ENCODE measurements around the gene ZSCAN16.
A peak's percentile ranks its signal among the peaks of the same experiment; 100 is the strongest.
"Not testable (repeated sequence)": the region's sequence is repeated elsewhere in the genome, so short reads cannot be mapped to it uniquely, and the experiment has no call there.

Gene ZSCAN16

DNA sequence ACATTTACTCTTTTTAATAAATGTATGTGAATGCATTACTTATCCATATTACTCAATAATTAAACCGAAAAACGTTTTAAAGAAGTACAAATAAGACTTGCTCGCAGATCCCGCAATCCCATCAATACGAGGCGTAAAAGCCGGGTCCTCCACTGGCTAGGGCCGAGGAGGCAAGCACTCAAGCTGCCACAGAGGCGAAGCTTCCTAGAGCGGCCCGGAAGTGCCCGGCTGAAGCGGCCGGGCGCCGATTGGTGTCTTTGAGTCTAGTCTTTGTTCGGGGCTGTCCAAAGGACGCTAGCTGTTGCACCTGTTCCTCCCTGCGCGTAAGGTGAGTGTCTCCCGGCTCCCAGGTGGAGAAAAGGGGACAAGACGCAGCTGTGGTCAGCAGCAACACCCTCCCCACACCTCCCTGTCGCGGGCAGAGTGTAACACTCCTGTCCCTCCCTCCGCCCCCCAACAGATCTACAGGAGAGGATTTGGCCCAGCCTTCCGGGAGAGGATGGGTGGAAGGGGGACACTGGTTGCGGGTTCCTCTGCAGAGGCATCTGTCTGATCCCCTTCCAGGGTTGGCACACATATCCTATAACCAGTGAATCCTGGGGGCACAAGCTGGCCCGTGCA, at the start of gene ZSCAN16:
TSS of gene ZSCAN16 (plus strand) at position 260 of the 621 bp plus-strand sequence. CDS start 835 bp downstream, outside the sequence.
- peak; percentile 54 for DNase-seq (ENCODE audit: low read depth)

DNA sequence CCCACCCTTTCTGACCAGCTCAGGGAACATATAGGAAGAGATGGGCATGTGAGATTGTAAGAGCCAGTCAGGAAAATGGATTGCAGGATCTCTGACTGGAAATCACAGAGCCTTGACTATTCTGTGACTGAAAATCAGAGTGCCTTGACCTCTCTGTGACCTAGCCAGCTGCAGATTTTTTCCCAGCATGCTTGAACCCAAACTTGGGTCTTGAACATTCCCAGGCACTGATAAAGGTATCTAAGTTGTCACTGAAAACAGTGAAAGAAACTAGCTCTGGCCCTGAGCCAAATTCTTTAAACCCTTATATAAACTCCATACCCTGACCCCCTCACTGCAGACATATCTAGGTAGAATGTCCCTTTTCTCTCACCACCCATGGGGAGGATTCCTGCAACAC, 46.4 kb upstream of the ZSCAN16 start:
- DNase-seq (ENCODE audit: low read depth): no peak

DNA sequence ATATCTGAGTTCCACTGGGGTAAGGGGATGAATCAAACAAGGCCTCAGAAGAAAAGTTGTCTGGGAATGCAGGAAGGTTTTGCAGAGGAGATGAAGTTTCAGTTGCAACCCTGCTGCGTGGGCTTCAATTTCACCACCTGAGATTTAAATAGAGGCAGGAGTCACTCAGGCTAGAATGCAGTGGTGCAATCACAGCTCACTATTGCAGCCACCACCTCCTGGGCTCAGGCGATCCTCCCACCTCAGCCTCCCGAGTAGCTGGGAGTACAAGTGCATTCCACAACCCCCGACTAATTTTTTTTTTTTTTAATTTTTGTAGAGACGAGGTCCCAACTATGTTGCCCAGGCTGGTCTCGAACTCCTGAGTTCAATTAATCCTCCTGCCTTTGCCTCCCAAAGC, 45.6 kb upstream of the ZSCAN16 start:
- DNase-seq (ENCODE audit: low read depth): no peak

DNA sequence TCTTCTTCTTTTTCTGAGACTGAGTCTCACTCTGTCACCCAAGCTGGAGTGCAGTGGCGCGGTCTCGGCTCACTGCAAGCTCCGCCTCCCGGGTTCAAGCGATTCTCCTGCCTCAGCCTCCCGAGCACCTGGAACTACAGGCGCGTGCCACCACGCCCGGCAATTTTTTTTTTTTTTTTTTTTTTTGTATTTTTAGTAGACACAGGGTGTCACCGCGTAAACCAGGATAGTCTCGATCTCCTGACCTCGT, 44.1 kb upstream of the ZSCAN16 start, which contains the start of gene ZNF165:
TSS of gene ZNF165 (plus strand) at position 188 of the 250 bp plus-strand sequence. CDS start 4,913 bp downstream, outside the sequence.
- DNase-seq (ENCODE audit: low read depth): not testable (repeated sequence)

DNA sequence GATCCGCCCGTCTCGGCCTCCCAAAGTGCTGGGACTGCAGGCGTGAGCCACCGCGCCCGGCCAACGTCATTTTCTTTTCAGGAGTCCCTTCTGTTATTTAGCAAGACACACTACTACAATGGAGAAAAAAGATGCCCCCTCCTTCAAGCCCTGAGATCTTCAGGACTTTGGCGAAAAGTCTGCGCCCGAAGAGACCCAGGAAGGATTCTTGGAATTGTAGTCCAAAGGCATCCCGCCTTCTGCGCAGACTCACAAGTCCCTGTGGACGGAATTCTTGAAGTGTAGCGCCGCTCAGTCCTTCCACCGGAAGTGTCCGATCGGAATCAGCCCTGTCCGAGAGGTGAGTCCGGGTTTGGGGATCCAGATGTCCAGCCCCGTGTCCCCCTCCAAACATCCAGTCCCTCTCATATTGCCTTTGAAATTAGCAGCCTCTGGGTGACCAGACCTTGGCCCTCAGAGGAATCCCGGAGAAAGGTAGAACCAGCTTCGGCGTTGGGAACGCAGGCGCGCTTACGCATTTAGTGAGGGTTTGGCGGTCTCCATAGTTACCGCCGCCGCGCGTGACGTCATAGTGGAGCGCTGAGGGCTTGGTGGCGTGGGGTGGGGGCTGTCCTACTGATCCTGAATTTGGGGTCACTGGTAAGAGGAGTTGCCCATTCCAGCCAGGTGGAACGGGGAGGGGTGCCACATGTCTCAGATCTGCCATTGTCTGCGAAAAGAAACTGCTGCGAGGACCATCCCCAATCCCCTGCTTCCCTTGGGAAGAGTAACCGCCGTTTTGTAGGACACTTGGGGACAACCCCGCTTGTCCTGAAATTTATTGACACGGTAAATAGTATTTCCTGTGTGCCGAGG, 43.6 kb upstream of the ZSCAN16 start:
- DNase-seq (ENCODE audit: low read depth): peak; percentile 81

DNA sequence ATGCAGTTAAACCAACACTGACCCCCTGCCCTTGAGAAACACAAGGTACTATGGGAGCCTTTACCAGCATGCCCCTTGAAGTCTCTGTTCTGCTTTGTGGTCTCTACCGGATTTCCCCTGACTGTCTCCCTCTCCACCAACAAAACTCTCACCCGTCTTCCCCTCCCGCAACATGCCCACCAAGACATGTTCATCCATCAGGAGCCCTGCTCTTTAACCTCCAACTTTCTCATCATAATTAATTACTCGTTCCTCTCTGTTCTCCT, 43.0 kb upstream of the ZSCAN16 start:
- DNase-seq (ENCODE audit: low read depth): no peak

DNA sequence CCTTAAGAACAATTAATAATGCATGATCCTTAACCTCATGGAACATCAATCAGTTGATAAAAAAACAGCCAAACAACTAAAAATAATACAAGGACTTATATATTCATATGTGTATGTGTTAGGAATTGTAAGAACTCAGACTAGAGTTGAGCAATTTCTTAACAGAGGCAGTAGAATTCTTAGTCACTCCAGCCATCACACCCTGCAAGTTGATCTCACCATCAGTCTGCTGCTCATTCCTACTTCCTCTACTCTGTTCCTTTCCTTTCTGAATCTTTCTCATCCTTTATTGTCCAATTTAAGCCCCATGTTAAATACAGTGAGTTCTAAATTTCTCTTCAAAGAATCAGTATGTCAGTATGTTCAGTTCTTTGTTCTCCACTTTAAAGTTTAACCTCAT, 41.5 kb upstream of the ZSCAN16 start:
- no peak for DNase-seq (ENCODE audit: low read depth)

DNA sequence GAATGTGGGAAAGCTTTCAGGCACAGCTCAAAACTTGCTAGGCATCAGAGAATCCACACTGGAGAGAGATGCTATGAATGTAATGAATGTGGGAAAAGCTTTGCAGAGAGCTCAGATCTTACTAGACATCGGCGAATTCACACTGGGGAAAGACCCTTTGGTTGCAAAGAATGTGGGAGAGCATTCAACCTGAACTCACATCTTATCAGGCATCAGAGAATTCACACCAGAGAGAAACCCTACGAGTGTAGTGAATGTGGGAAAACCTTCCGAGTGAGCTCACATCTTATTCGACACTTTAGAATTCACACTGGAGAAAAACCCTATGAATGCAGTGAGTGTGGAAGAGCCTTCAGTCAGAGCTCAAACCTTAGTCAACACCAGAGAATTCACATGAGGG, 35.4 kb upstream of the ZSCAN16 start:
- no peak for DNase-seq (ENCODE audit: low read depth)

DNA sequence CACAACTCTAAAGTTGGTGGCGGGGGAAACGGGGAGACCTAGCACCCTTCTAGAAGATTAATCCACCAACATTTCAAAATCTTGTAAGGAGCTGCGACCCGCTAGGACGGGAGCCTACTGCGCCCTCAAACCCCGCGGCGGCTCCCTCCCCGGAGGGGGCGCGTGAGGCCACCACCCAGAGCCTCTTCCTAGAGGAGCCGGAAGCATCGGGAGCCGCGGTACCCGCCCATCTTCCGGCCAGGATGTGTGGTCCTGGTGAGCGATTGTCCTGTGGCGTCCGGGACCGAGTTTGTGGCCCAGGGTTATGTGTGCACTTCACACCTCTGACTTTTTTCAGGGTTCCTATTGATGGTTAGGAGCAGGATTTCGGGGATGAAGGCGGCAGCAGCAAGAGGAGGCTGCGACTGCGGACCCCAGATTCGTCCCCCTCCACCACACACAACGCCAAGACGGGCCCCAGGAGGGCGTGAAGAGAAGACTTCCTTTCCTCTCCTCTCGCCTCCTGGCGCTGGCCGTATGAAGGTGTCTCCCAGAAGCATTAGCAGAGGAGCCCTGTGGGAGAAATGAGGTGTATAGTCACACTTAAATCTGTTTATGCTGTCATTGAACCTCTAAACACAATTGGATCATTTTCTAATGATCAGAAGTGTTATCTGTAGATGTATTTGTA, 33.4 kb upstream of the ZSCAN16 start:
- no peak for DNase-seq (ENCODE audit: low read depth)

DNA sequence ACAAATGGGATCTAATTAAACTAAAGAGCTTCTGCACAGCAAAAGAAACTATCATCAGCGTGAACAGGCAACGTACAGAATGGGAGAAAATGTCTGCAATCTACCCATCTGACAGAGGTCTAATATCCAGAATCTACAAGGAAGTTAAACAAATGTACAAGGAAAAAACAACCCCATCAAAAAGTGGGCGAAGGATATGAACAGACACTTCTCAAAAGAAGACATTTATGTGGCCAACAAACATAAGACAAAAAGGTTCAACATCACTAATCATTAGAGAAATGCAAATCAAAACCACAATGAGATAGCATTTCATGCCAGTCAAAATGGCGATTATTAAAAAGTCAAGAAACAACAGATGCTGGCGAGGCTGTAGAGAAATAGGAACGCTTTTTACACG, 22.2 kb upstream of the ZSCAN16 start:
- not testable (repeated sequence) for DNase-seq (ENCODE audit: low read depth)

DNA sequence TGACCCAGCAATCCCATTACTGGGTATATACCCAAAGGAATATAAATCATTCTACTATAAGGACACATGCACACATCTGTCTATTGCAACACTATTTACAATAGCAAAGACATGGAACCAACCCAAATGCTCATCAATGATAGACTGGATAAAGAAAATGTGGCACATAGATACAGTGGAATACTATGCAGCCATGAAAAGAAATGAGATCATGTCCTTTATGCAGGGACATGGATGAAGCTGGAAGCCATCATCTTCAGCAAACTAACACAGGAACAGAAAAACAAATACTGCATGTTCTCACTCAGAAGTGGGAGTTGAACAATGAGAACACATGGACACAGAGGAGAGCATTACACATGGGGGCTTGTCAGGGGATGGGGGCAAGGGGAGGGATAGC, 21.7 kb upstream of the ZSCAN16 start:
- not testable (repeated sequence) for DNase-seq (ENCODE audit: low read depth)

DNA sequence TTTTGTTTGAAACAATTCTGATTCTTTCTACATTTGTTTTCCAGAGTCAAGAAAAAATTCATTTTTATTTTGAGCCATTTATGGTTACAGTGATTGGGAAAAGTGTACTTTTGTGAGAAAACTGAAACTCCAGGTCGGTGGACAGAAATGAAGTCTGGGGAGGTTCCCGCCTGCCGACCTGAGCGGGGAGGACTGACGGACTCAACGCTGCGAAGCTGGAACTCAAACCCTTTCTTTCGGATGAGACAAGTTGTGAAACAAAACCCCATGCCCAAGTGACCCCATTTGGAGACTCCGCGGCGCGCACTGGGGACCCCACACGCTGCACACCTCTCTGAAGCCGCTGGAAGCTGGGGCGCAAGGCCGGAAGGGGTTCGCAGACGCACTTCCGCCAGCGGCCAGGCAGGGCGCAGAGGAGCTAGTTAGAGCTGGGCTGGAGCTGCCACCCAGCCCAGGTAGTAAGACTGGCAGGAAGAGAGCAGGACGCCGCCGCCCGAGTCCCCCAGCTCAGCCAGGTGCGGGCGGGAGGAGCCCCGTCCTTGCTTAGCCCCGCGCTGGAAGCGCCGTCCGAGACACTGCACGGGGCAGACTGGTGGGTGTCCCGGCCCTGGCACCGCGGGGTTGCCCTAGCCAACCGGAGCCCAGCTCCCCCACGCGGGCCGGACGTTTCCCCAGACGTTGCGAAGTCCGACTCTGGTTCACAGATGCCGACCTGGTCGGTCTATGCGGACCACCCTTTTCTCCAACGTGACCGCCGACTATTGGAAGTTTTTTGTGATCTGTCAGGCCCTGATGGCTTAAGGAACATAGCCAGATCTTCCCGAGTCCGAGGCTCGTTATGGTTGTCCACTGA, 19.8 kb upstream of the ZSCAN16 start:
- peak; percentile 72 for DNase-seq (ENCODE audit: low read depth)

DNA sequence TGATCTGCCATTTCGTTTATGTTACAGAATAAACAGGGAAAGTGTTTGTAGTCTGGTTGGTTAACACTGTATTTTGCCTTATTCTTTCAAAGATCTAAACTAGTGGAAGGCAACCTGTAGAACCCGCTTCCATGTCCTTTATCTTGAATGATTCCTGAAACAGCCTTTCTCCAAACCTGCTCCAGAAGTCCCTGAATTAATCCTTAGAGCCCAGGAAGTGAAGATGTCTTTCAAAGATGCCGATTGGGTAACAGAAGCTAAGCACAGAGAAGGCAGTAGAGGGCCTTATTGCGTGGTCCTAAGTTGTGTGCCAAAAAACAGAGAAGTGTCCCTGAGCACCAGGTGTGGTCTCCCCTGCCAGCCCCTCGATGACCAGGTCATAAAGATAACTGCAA, 19.2 kb upstream of the ZSCAN16 start:
- DNase-seq (ENCODE audit: low read depth): no peak

DNA sequence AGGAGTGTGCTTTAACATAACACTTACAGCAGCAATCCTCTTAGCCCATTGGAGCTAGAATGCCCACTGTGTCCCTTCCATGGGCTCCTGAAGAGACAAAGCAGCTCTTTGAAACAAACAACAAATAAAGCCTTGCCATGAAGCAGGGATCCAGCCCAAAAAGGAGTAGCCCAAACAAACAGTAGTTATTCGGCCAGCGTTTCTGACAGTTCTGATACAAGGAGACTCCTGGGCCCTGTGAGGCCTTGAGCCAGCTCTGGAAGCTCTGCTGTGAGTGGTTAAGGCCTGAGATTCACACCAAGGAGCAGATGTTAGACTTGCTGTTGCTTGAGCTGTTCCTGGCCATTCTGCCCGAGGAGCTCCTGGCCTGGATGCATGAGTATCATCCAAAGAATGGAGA, 16.9 kb upstream of the ZSCAN16 start:
- DNase-seq (ENCODE audit: low read depth): no peak

DNA sequence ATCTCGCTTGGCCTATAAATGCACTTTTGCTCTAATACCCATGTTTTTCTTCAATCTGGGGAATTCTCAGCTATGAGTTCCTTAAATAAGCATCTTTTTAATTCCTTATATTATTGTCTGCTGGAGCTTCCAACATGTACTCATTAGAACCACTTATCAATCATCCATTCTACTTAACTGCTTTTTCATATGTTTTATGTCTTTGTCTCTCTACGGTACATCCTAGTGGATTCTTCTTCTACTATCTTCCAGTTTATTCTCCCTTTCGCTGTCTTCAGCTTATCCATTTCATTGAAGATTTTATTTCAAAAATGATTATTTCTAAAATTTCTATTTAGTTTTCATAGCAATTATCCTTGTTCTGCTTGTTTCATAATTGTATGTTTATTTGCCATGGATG, 12.4 kb upstream of the ZSCAN16 start:
- DNase-seq (ENCODE audit: low read depth): no peak

DNA sequence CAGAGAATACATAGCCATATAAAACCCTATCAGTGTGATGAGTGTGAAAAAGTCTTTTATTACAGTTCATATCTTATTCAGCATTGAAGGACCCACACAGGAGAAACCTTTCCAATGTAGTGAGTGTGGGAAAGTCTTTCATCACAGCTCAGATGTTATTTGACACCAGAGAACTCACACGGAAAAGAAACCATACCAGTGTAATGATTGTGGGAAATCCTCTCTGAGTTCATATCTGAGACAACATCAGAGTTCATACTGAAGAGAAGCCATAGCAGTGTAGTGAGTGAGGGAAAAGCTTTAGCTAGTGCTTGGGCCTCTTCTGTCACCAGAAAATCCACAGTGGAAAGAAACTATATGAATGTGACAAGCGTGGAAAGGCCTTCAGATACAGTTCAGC, 8.6 kb upstream of the ZSCAN16 start:
- DNase-seq (ENCODE audit: low read depth): no peak

DNA sequence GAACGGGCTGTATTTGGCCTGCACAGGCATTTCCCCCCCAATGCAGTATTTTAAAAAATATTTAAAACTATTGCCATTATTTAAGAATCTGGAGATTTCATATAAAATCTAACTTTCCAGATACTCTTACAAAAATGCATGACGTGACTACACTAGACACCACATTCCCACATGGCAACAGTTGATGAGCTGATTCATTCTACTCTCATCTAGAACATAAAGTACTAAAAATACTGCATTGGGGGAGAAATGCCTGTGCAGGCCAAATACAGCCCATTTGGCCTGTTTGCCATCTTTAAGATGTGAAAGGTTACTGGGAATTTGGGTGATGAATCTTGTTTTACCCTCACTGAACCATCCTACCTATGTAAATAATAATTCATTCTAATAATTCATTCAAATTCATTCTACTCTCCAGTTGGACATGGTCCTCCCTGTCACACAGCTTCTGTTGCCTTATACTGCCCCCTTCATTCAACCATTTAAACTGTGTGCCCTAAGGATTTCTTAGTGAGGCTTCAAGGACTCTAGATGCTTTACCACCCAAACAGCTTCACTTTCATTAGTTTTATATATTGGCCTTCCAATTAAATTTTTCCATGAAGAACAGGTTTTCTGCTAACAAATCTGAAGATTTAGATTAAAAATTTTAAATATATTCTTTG, 6.9 kb upstream of the ZSCAN16 start:
- no peak for DNase-seq (ENCODE audit: low read depth)

DNA sequence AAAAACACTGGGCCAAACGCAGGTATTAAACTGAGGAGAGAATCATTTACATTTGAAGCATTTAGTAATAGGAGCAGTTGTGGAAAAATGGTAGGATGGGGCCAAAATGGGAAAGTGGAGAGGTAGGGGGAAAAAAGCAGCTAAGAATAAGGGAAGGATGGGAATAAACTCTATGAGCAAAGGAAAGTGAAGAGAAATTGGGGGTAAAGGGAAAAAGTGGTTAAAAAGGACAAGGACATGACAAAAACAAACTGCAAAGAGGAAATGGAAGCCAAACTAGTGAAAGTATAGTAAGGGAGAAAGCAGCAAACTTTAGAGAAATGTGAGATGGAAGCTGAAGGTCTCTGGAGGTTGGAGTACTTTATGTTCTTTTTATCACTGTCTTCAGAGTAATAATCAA, 6.2 kb upstream of the ZSCAN16 start:
- no peak for DNase-seq (ENCODE audit: low read depth)

DNA sequence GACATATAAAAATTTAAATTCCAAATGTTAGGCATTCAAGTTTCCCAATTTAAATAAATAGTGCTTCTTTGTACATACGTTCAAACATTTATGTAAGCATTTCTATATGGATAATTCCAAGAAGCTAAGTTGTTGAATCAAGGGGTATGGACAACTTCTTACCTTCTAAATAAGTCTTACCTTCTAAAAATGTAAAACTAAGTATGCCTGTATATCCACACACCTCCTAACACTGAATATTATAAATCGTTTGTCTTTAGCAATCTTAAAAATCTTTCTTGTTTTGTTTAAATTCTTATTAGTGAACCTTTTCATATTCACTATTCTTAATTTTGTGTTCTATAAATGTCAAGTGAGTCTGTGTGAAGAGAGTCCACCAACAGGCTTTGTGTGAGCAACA, 2.5 kb upstream of the ZSCAN16 start:
- no peak for DNase-seq (ENCODE audit: low read depth)

DNA sequence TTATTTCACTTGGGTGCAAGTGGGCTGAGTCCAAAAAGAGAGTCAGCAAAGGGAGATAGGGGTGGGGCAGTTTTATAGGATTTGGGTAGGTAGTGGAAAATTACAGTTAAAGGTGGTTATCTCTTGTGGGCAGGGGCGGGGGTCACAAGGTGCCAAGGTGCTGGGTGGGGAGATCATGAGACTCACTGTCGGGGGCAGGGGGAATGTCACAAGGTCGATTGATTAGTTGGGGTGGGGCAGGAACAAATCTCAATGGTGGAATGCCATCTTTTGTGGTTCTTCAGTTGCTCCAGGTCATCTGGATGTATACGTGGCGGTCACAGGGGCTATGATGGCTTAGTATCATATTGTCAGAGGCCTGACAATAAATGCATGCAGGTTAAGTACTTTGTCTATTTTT, 2.1 kb upstream of the ZSCAN16 start:
- not testable (repeated sequence) for DNase-seq (ENCODE audit: low read depth)

DNA sequence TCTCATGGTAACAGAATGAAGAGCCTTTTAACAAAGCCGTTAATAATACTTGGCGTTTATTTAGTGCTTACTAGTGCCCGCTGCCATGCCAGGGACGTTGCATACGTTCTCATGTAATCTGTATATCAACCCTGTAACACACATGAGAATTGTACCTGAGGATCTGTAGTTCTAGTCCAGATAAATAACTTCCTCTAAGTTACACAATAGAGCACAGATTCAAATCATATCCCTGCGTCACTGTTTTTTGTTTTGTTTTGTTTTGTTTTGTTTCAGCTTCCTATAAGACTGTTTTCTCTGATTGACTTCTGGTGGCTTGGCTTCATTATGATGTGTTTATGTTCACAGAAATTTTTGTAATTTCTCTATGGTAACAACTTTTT, 553 bp downstream of the ZSCAN16 start:
- DNase-seq (ENCODE audit: low read depth): no peak

DNA sequence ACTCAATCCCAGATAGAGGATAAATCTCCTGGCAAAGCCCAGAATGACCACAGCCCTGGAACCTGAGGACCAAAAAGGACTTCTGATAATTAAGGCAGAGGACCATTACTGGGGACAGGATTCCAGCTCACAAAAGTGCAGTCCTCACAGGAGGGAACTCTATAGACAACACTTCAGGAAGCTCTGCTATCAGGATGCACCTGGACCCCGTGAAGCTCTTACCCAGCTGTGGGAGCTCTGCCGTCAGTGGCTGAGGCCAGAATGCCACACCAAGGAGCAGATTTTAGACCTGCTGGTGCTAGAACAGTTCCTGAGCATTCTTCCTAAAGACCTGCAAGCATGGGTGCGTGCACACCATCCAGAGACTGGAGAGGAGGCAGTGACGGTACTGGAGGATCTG, 992 bp downstream of the ZSCAN16 start:
- DNase-seq (ENCODE audit: low read depth): no peak
